ENCODE data around the gene ABHD12B.

DNA sequence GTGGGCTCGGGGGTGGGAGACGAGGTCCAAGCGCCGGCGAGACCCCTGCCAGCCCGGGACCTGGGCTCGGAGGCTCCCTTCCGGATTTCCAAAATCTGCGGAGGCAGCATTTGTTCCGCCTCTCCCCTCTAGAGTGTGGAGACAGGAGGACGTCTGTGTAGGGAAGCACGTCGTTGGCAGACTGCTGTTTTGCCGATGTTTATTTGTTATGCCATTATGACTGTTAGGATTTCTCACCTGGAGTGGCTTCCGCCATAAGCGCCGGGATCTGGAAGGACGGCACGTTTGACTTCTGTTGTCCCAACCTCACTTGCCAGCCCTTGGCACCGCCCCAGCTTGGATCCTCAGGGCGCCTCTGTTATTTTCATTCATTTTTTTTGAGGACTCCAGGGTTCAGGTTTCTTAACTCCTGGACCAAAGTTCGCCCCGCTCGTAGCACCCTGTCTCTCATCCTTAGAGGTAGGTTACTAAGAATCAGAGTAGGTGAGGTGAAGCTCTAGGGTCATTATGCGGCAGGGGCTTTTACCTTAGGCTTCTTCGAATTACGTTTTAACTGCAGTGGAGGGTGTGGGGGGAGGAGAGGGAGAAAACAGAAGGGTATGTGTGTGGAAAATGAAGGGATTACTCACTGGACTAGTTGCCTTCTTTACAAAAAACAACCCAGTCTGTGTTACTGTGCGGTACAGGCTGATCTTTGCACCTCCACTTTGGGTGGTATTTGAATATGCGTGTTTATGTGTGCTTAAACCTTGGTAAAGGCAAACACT is 73.0 kb downstream of the ABHD12B start:
- no peak for TF ChIP-seq TAF1 (IDR thresholded peaks at IDR 0.05; ENCODE audit: borderline replicate concordance, insufficient read depth, low read length)
- TF ChIP-seq REST (IDR thresholded peaks at IDR 0.05; ENCODE audit: insufficient read depth in 1 of 2, low read depth in 2 of 2, low read length in 2 of 2): no peak
- TF ChIP-seq POLR2AphosphoS5 (IDR thresholded peaks at IDR 0.05; ENCODE audit: low read depth, low read length): no peak
- TF ChIP-seq SIN3A (IDR thresholded peaks at IDR 0.05; ENCODE audit: borderline replicate concordance, insufficient read depth, low read length): no peak
